Prostate gland (tissue), 2 donors: ENCODE measurements around the gene ALDH1A2.

Source experiments
- CTCF ChIP-seq, 4 experiments: fragments of 200-600 bp in 2 of 4; fragments of 450-650 bp in 2 of 4; sonication (generic) in 2 of 4; IDR thresholded peaks; 1 replicate in 3 of 4; 2 replicates in 1 of 4; pipeline ENCODE4 v1.5.1; 2016 to 2019; ENCODE audit warnings: antibody characterized with exemption in 4 of 4, mild to moderate bottlenecking in 2 of 4, moderate library complexity in 2 of 4
- POLR2AphosphoS5 ChIP-seq: sonication (generic); formaldehyde crosslinking; IDR thresholded peaks from one replicate; pipeline ENCODE4 v1.6.1; 2017; ENCODE audit warnings: antibody characterized with exemption

GRCh38 chr15:57992761-57993355, 72.7 kb downstream of the ALDH1A2 start:
- TF ChIP-seq CTCF (IDR thresholded peaks at IDR 0.05), result no peak
- TF ChIP-seq POLR2AphosphoS5, result no peak
